NB4 (cell line): ENCODE measurements around the gene ALOX12.
"Not testable (repeated sequence)": the region's sequence is repeated elsewhere in the genome, so short reads cannot be mapped to it uniquely, and the experiment has no call there.

Experiments
- DNase-seq: peaks from one replicate; pipeline ENCODE4 v3.0.0; 2010; ENCODE audit warnings: low read depth
- H3K4me3 ChIP-seq: one replicate; pipeline ENCODE4 v1.5.1; 2011; ENCODE audit warnings: mild to moderate bottlenecking, low read depth, low read length, moderate library complexity
- MAX ChIP-seq: IDR thresholded peaks from 2 replicates; pipeline ENCODE4 v1.6.1; 2011; ENCODE audit warnings: low read depth, low read length
- MYC ChIP-seq: IDR thresholded peaks from 2 replicates; pipeline ENCODE4 v1.6.1; 2011; ENCODE audit warnings: low read depth, low read length
- POLR2A ChIP-seq: IDR thresholded peaks from 2 replicates; pipeline ENCODE4 v1.6.1; 2011; ENCODE audit warnings: mild to moderate bottlenecking; ENCODE audit not compliant: insufficient read length; ENCODE audit errors: extremely low read depth
- TF ChIP-seq, protein P1 (sequence below): IDR thresholded peaks from one replicate; pipeline ENCODE4 v1.5.1; 2012; ENCODE audit warnings: low read depth, low read length

Gene ALOX12

DNA sequence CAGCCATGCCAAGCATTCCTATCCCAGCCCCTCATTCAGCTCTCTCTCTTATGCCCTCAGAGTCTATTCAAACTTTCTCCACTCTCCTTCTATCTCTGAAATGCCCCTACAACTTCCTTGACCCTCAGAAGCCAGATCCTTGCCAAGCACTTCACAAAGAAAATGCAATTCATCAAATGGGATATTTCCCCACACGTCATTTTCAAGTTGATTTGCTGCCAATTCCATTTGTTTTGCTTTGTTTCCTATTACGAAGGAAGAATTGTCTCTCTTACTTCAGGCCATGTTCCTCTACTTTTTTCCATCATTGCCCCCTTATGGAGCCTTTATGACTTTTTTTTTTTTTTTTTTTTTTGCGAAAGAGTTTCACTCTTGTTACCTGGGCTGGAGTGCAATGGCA is 9.2 kb upstream of the ALOX12 start:
- no peak overlapping the region for H3K4me3 ChIP-seq
- no peak for TF ChIP-seq MAX
- TF ChIP-seq, protein P1, sequence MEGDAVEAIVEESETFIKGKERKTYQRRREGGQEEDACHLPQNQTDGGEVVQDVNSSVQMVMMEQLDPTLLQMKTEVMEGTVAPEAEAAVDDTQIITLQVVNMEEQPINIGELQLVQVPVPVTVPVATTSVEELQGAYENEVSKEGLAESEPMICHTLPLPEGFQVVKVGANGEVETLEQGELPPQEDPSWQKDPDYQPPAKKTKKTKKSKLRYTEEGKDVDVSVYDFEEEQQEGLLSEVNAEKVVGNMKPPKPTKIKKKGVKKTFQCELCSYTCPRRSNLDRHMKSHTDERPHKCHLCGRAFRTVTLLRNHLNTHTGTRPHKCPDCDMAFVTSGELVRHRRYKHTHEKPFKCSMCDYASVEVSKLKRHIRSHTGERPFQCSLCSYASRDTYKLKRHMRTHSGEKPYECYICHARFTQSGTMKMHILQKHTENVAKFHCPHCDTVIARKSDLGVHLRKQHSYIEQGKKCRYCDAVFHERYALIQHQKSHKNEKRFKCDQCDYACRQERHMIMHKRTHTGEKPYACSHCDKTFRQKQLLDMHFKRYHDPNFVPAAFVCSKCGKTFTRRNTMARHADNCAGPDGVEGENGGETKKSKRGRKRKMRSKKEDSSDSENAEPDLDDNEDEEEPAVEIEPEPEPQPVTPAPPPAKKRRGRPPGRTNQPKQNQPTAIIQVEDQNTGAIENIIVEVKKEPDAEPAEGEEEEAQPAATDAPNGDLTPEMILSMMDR: no peak
- no peak for TF ChIP-seq MYC
- no peak for TF ChIP-seq POLR2A
- no peak for DNase-seq

DNA sequence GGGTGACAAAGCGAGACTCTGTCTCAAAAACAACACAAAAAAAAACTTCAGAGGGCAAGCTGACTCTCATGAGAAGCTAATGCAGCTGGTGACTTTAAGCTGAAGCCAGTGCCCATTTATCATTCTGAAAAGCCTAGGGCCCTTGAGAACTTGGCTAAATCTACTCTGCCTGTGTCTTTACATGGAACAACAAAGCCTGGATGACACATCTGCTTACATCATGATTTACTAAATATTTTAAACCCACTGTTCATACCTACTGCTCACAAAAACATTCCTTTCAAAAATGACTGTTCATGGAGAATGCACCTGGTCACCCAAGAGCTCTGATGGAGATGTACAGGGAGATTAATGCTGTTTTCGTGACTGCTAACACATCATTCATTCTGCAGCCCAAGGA is 6.1 kb upstream of the ALOX12 start:
- no peak for DNase-seq
- TF ChIP-seq MYC (no peak), MAX (no peak), POLR2A (no peak)
- TF ChIP-seq, protein P1: no peak
- no peak overlapping the region for H3K4me3 ChIP-seq

DNA sequence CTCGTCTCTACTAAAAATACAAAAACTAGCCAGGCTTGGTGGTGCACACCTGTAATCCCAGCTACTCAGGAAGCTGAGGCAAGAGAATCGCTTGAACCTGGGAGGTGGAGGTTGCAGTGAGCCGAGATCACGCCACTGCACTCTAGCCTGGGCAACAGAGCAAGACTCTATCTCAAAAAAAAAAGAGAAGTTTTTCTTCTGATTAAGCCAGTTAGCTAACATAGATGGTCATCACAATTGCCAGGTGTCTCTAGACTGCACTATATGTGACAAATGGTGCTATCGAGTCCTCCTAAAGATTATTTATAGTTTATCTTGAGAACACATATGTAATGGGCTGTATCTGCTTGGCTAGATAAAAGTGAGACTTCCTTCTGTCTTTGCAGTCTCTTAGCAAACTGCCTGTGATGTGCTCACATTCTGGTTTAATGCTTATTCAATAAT is 2.2 kb upstream of the ALOX12 start:
- H3K4me3 ChIP-seq, DNase-seq: not testable (repeated sequence)

- DNase-seq: no peak
- TF ChIP-seq MAX (no peak), MYC (no peak)
- H3K4me3 ChIP-seq: no peak overlapping the region
Measured at GRCh38 chr17:6994118-6994598, 1.7 kb upstream of the ALOX12 start.

DNA sequence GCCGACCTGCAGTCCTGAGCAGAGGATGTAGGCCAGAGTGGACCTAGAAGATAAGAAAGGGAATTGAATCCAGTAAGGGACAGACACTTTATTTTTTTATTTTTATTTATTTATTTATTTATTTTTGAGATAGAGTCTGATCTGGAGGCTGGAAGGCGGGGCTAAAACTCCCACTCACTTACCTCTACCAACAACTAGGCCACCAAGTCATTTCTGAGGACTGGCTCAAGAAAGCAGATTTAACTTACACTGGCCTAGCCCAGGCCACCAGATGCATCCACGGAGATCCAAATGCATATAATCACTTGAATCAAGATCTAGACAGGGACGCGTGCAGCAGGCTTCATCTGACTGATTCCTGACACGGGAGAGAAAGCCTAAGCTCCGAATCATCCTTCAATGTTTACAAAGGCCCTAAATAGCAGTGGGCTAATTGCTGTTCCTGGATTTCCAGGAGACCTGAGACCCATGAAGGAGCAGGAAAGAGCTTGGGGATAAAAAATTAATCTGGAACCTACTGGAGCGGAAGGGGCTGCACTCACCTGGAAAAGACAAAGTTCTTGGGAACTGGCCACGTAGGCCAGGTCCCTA is 1.1 kb upstream of the ALOX12 start:
- DNase-seq: no peak
- H3K4me3 ChIP-seq: no peak overlapping the region

DNA sequence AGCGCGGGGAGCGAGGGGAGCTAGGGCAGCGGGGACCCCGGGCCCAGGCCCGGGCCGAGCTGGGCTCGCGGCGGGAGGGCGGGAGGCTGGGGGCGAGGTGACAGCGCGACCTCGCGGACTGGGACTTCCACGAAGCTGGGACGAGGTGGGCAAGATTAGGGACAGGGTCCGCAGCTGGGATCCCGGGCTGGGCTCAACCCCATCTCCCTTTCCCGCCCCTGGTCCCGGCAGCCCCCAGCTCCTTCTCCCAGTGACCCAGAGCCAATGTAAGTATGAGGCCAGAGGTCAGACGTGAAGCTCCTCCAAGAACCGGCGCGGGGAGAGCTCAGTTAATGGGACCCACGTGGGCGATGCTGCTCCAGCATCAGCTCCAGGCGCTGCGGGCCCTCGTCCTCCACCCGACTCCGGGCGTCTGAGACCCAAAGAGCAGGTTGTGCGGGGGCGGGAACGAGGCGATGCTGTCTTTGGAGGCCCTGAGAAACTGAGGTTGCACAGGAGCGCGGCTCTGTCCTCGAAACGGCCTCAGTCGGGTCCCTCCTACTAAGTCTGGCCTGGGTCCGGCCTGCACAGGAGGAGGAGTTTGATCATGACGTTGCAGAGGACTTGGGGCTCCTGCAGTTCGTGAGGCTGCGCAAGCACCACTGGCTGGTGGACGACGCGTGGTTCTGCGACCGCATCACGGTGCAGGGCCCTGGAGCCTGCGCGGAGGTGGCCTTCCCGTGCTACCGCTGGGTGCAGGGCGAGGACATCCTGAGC is 585 bp downstream of the ALOX12 start:
- TF ChIP-seq POLR2A: no peak
- no peak for TF ChIP-seq MYC
- no peak for TF ChIP-seq MAX
- TF ChIP-seq, protein P1: no peak
- no peak overlapping the region for H3K4me3 ChIP-seq
- no peak for DNase-seq

More for the DNA sequence above, 1.1 kb upstream of the ALOX12 start:
- no peak for TF ChIP-seq MYC
- TF ChIP-seq MAX: no peak
- TF ChIP-seq, protein P1: no peak
- no peak for TF ChIP-seq POLR2A
